ENCODE measurements around the gene GALR1. TPM values are rescaled to one million over a fixed set of nuclear protein-coding genes. Genes with fewer than 3 reads are reported as not detected.
"Not testable (repeated sequence)": the region's sequence is repeated elsewhere in the genome, so short reads cannot be mapped to it uniquely, and the experiment has no call there.

Gene GALR1
- total RNA-seq, 3 donors from 2014 or later, result under 0.01 TPM; not detected in 1

DNA sequence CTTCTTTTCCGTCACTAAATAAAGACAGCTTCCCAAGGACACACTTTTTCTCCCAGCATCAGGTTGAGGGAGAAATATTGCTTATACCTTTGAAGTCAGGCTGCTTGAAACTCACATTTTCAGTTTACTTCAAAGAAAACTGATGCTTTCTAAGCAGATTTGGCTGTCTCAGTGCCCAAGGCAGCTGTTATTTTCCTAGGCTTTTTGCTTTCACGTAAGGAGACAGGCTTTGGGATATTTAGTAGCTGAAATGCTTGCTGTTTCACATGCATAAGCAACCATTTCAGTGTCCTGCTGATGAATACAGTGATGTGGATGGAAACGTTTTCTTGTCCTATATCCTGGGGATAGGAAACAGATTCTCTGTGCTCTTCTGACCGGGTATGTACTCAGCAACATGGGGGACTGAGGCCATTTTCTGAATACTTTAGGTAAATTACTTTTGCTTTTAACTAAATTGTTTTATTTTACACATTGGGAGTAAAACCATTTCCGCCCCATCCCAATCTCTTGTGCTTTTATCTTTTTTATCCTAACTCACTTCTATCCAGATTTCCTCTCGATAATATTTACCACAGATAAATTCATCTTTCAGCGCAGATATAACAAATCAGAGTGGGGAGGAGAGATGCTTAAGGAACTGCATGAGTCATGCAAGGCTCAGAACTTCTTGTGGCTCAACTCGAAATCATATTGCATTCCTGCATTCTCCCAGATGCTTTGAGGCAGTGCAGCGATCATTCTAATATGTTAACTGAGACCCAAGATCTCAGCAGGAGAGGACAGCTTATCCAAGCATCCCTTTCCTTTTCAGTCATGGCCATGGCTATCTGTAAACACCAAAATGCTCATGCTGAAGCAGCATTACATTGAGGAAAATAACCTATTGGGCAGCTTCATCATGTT lies 22.2 kb downstream of the GALR1 start:
- no peaks in the 10 kb centered on the region for H3K4me1 ChIP-seq
- H3K27me3 ChIP-seq, result no peaks in the 10 kb centered on the region
- no peak for DNase-seq (ENCODE audit: low spot score in 2 of 2)
- no peak overlapping the region for H3K4me3 ChIP-seq
- no peak overlapping the region for H3K27ac ChIP-seq
- H3K36me3 ChIP-seq, result no peaks in the 10 kb centered on the region
- peaks cover 0 to under 1% of the 10 kb centered on the region in 2 donors for H3K9me3 ChIP-seq
- intact Hi-C loops (cut with DNase I; ENCODE audit: low total_unique reads), result no loop called here
- TF ChIP-seq, protein P1, sequence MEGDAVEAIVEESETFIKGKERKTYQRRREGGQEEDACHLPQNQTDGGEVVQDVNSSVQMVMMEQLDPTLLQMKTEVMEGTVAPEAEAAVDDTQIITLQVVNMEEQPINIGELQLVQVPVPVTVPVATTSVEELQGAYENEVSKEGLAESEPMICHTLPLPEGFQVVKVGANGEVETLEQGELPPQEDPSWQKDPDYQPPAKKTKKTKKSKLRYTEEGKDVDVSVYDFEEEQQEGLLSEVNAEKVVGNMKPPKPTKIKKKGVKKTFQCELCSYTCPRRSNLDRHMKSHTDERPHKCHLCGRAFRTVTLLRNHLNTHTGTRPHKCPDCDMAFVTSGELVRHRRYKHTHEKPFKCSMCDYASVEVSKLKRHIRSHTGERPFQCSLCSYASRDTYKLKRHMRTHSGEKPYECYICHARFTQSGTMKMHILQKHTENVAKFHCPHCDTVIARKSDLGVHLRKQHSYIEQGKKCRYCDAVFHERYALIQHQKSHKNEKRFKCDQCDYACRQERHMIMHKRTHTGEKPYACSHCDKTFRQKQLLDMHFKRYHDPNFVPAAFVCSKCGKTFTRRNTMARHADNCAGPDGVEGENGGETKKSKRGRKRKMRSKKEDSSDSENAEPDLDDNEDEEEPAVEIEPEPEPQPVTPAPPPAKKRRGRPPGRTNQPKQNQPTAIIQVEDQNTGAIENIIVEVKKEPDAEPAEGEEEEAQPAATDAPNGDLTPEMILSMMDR (IDR thresholded peaks at IDR 0.05), result no peak
- no peak for TF ChIP-seq POLR2AphosphoS5 (IDR thresholded peaks at IDR 0.05)
- TF ChIP-seq POLR2A (IDR thresholded peaks at IDR 0.05), result no peak

DNA sequence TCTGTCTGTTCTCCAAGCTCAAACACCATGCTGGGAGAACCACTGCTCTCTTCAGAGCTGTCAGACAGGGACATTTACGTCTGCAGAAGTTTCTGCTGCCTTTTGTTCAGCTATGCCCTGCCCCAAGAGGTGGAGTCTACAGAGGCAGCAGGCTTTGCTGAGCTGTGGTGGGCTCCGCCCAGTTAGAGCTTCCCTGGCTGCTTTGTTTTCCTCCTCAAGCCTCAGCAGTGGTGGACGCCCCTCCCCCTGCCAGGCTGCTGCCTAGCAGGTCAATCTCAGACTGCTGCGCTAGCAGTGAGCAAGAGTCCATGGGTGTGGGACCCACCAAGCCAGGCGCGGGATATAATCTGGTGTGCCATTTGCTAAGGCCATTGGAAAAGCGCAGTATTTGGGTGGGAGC lies 41.2 kb downstream of the GALR1 start:
- DNase-seq (ENCODE audit: low spot score in 2 of 2); H3K36me3 ChIP-seq; H3K4me1 ChIP-seq: not testable (repeated sequence)

DNA sequence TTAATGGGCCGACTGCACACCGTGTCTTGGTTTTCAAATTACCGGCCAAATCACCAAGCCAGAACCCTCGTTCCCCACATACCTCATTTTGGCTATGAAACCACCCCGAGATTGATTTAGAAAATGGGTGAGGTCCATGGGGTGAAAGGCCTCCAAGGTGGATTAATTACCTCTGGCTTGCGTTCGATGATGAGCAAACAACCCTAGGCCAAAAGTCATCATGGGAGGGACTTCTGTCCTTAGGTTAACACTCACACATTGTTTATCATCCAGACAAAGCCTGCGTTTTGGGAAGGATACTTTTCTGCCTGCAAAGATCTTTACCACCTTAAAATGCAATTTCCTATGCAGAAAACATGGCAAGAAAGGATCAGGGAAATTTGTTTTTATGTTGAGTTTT lies 48.5 kb downstream of the GALR1 start:
- Histone ChIP-seq H3K4me3 (no peak overlapping the region), H3K9me3 (no peaks in the 10 kb centered on the region), H3K4me1 (no peaks in the 10 kb centered on the region), H3K27me3 (peaks cover 0 to 6% of the 10 kb centered on the region in 2 donors), H3K36me3 (no peaks in the 10 kb centered on the region), H3K27ac (no peak overlapping the region)
- no peak for TF ChIP-seq POLR2AphosphoS5 (IDR thresholded peaks at IDR 0.05)
- TF ChIP-seq POLR2A (IDR thresholded peaks at IDR 0.05), result no peak
- TF ChIP-seq, protein P1 (IDR thresholded peaks at IDR 0.05), result no peak
- intact Hi-C loops (cut with DNase I; ENCODE audit: low total_unique reads), result no loop called here
- DNase-seq (ENCODE audit: low spot score in 2 of 2), result no peak

More for the DNA sequence above, 41.2 kb downstream of the GALR1 start:
- H3K27me3 ChIP-seq; H3K9me3 ChIP-seq; H3K4me3 ChIP-seq; H3K27ac ChIP-seq; intact Hi-C loops (cut with DNase I; ENCODE audit: low total_unique reads): not testable (repeated sequence)

DNA sequence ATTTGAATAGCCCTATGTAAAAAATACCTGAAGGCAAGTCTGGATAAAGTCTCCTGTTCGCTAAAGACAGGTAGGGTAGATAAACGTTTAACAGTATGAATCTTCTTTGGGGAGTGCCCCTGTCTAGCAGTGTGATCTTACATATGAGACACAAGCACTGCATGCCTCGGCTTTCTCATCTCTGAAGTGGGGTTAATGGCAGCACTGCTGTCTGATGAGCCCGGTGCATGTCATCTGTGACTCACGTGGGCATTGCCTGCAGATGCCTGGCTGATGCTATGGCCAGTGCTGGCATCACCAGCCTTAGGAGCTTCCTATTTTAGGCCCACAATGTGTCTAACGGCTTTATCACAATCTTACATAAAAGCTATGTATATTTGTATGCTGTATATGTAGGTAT lies 50.1 kb downstream of the GALR1 start:
- H3K4me3 ChIP-seq, result no peak overlapping the region
- H3K27me3 ChIP-seq, result peaks cover 0 to 6% of the 10 kb centered on the region in 2 donors
- intact Hi-C loops (cut with DNase I; ENCODE audit: low total_unique reads), result no loop called here
- H3K36me3 ChIP-seq, result no peaks in the 10 kb centered on the region
- DNase-seq (ENCODE audit: low spot score in 2 of 2), result no peak
- no peaks in the 10 kb centered on the region for H3K4me1 ChIP-seq
- no peak overlapping the region for H3K27ac ChIP-seq
- H3K9me3 ChIP-seq, result no peaks in the 10 kb centered on the region
- no peak for TF ChIP-seq POLR2A (IDR thresholded peaks at IDR 0.05)
- no peak for TF ChIP-seq POLR2AphosphoS5 (IDR thresholded peaks at IDR 0.05)
- TF ChIP-seq, protein P1 (IDR thresholded peaks at IDR 0.05), result no peak

DNA sequence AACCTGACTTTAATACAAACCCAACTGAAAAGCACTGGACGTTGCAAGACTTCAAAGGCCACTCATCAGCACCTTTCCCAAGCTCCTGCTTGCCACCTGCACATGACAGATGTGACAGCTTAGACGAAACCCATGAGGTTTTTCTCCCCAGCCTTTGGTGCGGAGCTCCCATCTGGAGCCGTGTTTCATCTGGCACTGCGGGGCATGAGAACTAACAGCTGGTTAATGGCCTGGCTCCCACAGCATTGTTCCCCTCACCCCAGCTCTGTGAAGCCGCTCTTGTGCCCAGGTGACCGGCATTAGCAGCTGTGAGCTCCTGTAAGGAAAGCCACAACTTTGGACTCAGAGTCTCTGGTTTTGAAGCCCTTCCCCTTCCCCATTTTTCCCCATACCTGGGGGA lies 50.9 kb downstream of the GALR1 start:
- DNase-seq (ENCODE audit: low spot score in 2 of 2), result no peak
- H3K27me3 ChIP-seq, result peaks cover 0 to 6% of the 10 kb centered on the region in 2 donors
- intact Hi-C loops (cut with DNase I; ENCODE audit: low total_unique reads), result no loop called here
- no peak overlapping the region for H3K4me3 ChIP-seq
- H3K36me3 ChIP-seq, result no peaks in the 10 kb centered on the region
- H3K27ac ChIP-seq, result no peak overlapping the region
- H3K4me1 ChIP-seq, result no peaks in the 10 kb centered on the region
- H3K9me3 ChIP-seq, result no peaks in the 10 kb centered on the region
- TF ChIP-seq POLR2A (IDR thresholded peaks at IDR 0.05) (no peak), POLR2AphosphoS5 (IDR thresholded peaks at IDR 0.05) (no peak)

DNA sequence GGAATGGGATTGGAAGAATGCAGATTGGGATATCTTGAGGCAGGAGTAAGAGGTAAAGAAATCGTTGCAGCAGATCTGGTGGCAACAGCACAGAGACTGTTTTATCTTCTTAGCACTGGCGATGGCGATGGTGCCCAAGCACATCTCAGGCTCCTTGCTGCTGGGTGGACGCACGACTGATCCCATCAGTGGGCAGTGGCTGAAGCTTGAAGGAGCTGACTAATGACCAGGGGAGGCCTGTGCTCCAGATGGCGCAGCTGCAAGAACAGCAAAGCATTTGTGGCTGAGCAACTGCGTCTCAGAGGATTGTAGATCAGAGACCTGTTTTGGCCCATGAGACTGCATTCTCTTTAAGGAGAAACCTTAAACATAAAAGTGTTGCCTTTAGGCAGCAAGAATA lies 54.6 kb downstream of the GALR1 start:
- no peak overlapping the region for H3K27ac ChIP-seq
- H3K36me3 ChIP-seq, result no peaks in the 10 kb centered on the region
- TF ChIP-seq POLR2A (IDR thresholded peaks at IDR 0.05), result no peak
- TF ChIP-seq POLR2AphosphoS5 (IDR thresholded peaks at IDR 0.05), result no peak
- TF ChIP-seq, protein P1 (IDR thresholded peaks at IDR 0.05), result no peak
- DNase-seq (ENCODE audit: low spot score in 2 of 2), result no peak
- no peaks in the 10 kb centered on the region for H3K9me3 ChIP-seq
- H3K27me3 ChIP-seq, result peaks cover 0 to 3% of the 10 kb centered on the region in 2 donors
- intact Hi-C loops (cut with DNase I; ENCODE audit: low total_unique reads), result no loop called here
- no peaks in the 10 kb centered on the region for H3K4me1 ChIP-seq
- no peak overlapping the region for H3K4me3 ChIP-seq
